Omental fat pad (tissue), 4 donors: ENCODE measurements around the gene PFDN6. TPM values are rescaled to one million over a fixed set of nuclear protein-coding genes. Genes with fewer than 3 reads are reported as not detected.
"Not testable (repeated sequence)": the region's sequence is repeated elsewhere in the genome, so short reads cannot be mapped to it uniquely, and the experiment has no call there.

Source experiments
- ATAC-seq: fragments of 150-250 bp; one replicate; pipeline ENCODE4 v1.9.1; 2016; ENCODE audit warnings: mild to moderate bottlenecking, moderate library complexity; ENCODE audit not compliant: low FRiP score
- DNase-seq: peaks from one replicate; pipeline ENCODE4 v3.0.0-alpha.2; 2019; ENCODE audit warnings: low spot score
- CTCF ChIP-seq, 3 donors: fragments of 450-650 bp; IDR thresholded peaks; one replicate each; pipeline ENCODE4 v1.5.1; 2016 to 2017; ENCODE audit warnings: antibody characterized with exemption in 3 of 3, mild to moderate bottlenecking in 3 of 3, moderate library complexity in 2 of 3
- total RNA-seq, 4 donors: library from RNA; depleted of rRNA; stranded (reverse); fragments of >200 nt; gene quantifications; one replicate each; pipeline ENCODE4 v1.1.0, GENCODE V29; 2016

The PFDN6 gene
- total RNA-seq, 4 donors from 2014 or later: 16.0 to 30.8 (median 23.1) TPM

GRCh38 chr6:33273924-33274902 lies 15.2 kb upstream of the PFDN6 start:
- DNase-seq (no peak), ATAC-seq (no peak)
- TF ChIP-seq CTCF (IDR thresholded peaks at IDR 0.05): no peak

DNA sequence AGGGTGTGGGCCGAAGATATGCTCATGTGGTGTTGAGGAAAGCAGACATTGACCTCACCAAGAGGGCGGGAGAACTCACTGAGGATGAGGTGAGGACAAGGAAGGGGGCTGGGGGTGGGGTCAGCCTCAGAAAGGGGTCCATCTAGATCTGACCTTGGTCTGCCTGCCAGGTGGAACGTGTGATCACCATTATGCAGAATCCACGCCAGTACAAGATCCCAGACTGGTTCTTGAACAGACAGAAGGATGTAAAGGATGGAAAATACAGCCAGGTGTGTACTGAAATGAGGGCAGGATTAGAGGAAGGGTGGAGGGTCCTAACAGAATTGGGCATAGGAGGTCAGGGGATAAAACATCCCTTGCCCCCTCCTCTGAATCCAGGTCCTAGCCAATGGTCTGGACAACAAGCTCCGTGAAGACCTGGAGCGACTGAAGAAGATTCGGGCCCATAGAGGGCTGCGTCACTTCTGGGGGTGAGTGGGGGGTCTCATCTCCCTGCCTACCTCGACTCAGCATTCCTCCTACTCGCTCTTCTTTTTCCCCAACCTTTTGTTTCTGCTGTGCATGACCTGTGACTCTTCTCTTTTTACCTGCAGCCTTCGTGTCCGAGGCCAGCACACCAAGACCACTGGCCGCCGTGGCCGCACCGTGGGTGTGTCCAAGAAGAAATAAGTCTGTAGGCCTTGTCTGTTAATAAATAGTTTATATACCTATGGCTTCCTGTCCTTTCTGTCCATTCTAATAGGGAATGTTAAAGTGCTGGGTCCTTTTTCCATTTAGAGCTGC lies 13.4 kb upstream of the PFDN6 start:
- not testable (repeated sequence) for DNase-seq, ATAC-seq

GRCh38 chr6:33276581-33276863 lies 12.9 kb upstream of the PFDN6 start:
- TF ChIP-seq CTCF (IDR thresholded peaks at IDR 0.05): no peak
- DNase-seq: no peak
- no peak for ATAC-seq

DNA sequence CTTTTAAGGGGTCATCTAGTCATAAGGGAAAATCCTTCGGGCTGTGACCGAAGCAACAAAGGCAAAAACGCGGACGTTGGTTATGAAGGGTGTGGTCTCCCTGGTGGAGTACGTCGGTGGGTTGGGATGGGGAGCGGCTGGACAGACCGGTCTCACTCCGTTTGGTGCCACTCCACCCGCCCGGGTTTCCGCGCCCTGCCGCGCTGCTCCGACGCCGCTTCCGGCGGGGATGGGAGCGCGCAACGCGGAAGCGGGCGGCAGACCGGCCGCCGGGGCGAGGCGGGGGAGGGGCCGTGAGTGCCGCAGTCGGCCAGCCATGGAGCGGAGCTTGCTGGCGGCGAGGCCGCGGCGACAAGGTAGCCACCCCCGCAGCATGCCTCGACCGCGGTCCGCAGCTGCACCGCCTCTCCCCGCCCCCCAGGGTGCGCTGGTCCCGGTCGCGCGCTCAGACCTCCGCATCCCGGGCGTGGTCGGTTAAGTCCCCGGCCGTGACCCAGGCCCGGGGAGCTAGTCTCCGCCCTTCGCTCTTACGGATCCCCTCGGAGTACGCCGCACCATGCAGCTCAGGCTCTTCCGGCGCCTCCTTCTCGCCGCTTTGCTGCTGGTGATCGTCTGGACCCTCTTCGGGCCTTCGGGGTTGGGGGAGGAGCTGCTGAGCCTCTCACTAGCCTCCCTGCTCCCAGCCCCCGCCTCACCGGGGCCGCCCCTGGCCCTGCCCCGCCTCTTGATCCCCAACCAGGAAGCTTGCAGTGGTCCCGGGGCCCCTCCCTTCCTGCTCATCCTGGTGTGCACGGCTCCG lies 12.3 kb upstream of the PFDN6 start, which contains the start of gene B3GALT4:
TSS of gene B3GALT4 (plus strand) at position 260 of the 799 bp plus-strand sequence. CDS start at position 557, 297 bp downstream.
- ATAC-seq (peak; percentile 69), DNase-seq (no peak)
- no peak for TF ChIP-seq CTCF (IDR thresholded peaks at IDR 0.05)

DNA sequence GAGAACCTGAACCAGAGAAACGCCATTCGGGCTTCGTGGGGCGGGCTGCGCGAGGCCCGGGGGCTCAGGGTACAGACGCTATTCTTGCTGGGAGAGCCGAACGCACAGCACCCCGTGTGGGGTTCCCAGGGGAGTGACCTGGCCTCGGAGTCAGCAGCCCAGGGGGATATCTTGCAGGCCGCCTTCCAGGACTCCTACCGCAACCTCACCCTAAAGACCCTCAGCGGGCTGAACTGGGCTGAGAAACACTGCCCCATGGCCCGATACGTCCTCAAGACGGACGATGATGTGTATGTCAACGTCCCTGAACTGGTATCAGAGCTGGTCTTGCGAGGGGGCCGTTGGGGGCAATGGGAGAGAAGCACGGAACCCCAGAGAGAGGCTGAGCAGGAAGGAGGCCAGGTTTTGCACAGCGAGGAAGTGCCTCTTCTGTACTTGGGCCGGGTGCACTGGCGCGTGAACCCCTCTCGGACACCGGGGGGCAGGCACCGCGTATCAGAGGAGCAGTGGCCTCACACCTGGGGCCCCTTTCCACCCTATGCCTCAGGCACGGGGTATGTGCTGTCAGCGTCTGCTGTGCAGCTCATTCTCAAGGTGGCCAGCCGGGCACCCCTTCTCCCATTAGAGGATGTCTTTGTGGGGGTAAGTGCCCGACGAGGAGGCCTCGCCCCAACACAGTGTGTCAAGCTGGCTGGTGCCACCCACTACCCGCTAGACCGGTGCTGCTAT lies 11.6 kb upstream of the PFDN6 start:
- ATAC-seq: peak; percentile 1
- DNase-seq: no peak
- no peak for TF ChIP-seq CTCF (IDR thresholded peaks at IDR 0.05)

- no peak for ATAC-seq
- TF ChIP-seq CTCF (IDR thresholded peaks at IDR 0.05): no peak
Observed at GRCh38 chr6:33278392-33278741, 11.0 kb upstream of the PFDN6 start.

More at GRCh38 chr6:33278392-33278741, 11.0 kb upstream of the PFDN6 start:
- DNase-seq: no peak
